ENCODE results near the gene MRGPRX4.

GRCh38 chr11:18204220-18204619 lies 31.6 kb downstream of the MRGPRX4 start:
- TF ChIP-seq CTCF (IDR thresholded peaks at IDR 0.05) (no peak), USF2 (CRISPR knock-in tag; IDR thresholded peaks at IDR 0.05) (no peak), ZNF396 (CRISPR knock-in tag; IDR thresholded peaks at IDR 0.05; ENCODE audit: borderline replicate concordance) (no peak), STAT6 (CRISPR knock-in tag; conservative IDR thresholded peaks at IDR 0.05; ENCODE audit: low read depth) (no peak), PRRX2 (CRISPR knock-in tag; IDR thresholded peaks at IDR 0.05) (no peak), ZNF423 (CRISPR knock-in tag; IDR thresholded peaks at IDR 0.05) (no peak)
